Activated T-cell treated with anti-CD3 and anti-CD28 coated beads, Interleukin-2, amount 50 U/mL, for 48 hours (primary cell): ENCODE data around the gene RORC.
A peak's percentile ranks its signal among the peaks of the same experiment; 100 is the strongest.
"Not testable (repeated sequence)": the region's sequence is repeated elsewhere in the genome, so short reads cannot be mapped to it uniquely, and the experiment has no call there.

Source experiments
- DNase-seq, 2 experiments: peaks; one replicate each; pipeline ENCODE4 v3.0.0-alpha.2; 2020

Gene RORC

DNA sequence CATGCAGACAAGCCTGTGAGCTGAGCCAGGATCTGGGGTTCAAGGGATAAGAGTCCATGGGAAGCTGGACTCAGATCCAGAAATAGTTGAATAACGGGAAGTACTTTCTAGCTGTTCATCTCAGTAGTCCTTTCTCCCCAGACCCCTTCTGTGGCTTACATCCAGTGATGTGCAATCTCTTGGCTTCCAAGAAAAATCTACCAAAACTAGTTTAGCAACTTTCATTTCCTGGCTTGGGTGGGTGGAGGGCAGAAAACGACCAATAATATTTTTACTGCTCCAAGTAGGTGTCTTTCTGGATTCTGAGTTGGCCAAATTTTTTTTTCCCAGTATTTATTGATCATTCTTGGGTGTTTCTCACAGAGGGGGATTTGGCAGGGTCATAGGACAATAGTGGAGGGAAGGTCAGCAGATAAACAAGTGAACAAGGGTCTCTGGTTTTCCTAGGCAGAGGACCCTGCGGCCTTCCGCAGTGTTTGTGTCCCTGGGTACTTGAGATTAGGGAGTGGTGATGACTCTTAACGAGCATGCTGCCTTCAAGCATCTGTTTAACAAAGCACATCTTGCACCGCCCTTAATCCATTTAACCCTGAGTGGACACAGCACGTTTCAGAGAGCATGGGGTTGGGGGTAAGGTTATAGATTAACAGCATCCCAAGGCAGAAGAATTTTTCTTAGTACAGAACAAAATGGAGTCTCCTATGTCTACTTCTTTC is 63.1 kb downstream of the RORC start:
- DNase-seq = not testable (repeated sequence)

- no peak for DNase-seq
Observed at GRCh38 chr1:151763990-151764389, 67.6 kb downstream of the RORC start.

- peak; percentile 91 to 92 for DNase-seq
Observed at GRCh38 chr1:151762941-151763921, 68.4 kb downstream of the RORC start, which contains the start of gene MRPL9. Gene MRPL9, minus strand, starts transcription at chr1:151763496. Its CDS starts 17 bp downstream, at chr1:151763479.

GRCh38 chr1:151760597-151761385 is 70.8 kb downstream of the RORC start:
- DNase-seq = no peak

DNA sequence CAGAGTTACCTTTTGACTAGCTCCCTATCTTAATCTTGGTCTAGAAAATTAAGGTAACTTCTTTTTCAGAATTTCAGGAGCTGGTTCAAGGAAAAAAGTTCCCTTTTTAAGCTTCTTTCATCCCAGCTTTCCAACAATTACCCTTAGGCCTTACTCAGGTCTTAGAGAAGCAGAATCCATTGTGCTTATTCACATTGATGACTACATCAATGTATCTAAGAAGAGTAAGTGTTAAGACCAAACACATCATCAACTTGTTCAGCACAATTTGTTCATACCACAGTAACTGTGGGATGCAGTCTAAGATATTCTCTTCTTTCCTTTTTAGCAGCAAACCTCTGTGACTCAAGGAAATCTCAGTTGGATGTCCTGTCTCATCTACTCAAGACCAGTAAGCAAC is 72.4 kb downstream of the RORC start:
- no peak for DNase-seq

GRCh38 chr1:151756291-151756690 is 75.3 kb downstream of the RORC start:
- no peak for DNase-seq
